ENCODE results near the gene DYSF. TPM values are rescaled to one million over a fixed set of nuclear protein-coding genes. Genes with fewer than 3 reads are reported as not detected.

The DYSF gene
- total RNA-seq, 1 donor from 2014 or later: 72.0 TPM

GRCh38 chr2:71456617-71457016 lies 3.3 kb downstream of the DYSF start:
- no peaks in the 10 kb centered on the region for H3K36me3 Mint-ChIP-seq (ENCODE audit: unreplicated experiment)
- TF ChIP-seq, protein P1, sequence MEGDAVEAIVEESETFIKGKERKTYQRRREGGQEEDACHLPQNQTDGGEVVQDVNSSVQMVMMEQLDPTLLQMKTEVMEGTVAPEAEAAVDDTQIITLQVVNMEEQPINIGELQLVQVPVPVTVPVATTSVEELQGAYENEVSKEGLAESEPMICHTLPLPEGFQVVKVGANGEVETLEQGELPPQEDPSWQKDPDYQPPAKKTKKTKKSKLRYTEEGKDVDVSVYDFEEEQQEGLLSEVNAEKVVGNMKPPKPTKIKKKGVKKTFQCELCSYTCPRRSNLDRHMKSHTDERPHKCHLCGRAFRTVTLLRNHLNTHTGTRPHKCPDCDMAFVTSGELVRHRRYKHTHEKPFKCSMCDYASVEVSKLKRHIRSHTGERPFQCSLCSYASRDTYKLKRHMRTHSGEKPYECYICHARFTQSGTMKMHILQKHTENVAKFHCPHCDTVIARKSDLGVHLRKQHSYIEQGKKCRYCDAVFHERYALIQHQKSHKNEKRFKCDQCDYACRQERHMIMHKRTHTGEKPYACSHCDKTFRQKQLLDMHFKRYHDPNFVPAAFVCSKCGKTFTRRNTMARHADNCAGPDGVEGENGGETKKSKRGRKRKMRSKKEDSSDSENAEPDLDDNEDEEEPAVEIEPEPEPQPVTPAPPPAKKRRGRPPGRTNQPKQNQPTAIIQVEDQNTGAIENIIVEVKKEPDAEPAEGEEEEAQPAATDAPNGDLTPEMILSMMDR (IDR thresholded peaks at IDR 0.05): no peak
- H3K4me3 Mint-ChIP-seq (ENCODE audit: unreplicated experiment): peak overlapping the region; percentile 59
- no peaks in the 10 kb centered on the region for H3K27me3 Mint-ChIP-seq (ENCODE audit: unreplicated experiment)
- H3K27ac Mint-ChIP-seq (ENCODE audit: unreplicated experiment): peak overlapping the region; percentile 95
- no peaks in the 10 kb centered on the region for H3K9me3 Mint-ChIP-seq (ENCODE audit: unreplicated experiment)
- H3K4me1 Mint-ChIP-seq (ENCODE audit: unreplicated experiment): peaks cover 88% of the 10 kb centered on the region
- DNase-seq (ENCODE audit: extremely low spot score, unreplicated experiment): no peak

DNA sequence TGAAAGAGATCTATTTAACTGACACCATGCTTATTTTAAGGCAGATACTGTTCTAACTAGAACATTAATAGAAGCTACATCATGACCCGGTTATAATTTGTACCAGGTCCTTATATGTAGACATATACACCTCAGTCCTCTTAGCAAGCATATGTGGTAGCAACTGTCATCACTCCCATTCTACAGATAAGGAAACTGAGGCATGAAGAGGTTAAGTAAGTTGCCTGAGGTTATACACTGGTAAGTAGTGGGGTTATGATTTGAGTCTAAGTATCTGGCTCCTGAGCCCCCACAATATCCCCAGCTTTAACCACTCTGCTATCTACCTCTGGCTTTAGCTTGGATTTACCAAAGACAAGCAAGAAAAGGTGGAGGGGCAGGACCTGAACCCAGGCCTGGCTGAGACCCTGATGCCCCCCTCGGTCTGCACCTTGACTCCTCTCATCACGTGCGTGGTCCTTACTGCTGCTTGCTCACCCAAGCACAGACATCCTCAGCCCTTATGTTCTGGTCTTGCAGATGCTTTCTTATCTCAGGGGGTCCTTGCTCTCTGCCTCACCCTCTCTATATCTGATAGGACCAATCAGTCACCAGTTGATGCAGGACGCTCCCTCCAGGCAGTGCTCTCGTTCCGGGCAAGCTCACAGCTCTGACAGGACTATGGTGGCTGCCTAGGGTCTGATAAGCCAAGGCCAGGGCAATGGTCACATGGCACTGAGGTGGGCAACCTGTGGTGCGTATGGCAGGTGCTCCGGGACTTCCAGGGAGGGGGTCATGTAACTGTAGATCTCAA lies 4.0 kb downstream of the DYSF start:
- Mint-ChIP-seq H3K4me1 (ENCODE audit: unreplicated experiment) (peaks cover 84% of the 10 kb centered on the region), H3K9me3 (ENCODE audit: unreplicated experiment) (no peaks in the 10 kb centered on the region), H3K27ac (ENCODE audit: unreplicated experiment) (peak overlapping the region; percentile 95), H3K27me3 (ENCODE audit: unreplicated experiment) (no peaks in the 10 kb centered on the region), H3K4me3 (ENCODE audit: unreplicated experiment) (no peak overlapping the region), H3K36me3 (ENCODE audit: unreplicated experiment) (no peaks in the 10 kb centered on the region)
- TF ChIP-seq, protein P1 (IDR thresholded peaks at IDR 0.05): no peak
- no peak for DNase-seq (ENCODE audit: extremely low spot score, unreplicated experiment)

- no peak for DNase-seq (ENCODE audit: extremely low spot score, unreplicated experiment)
- no peaks in the 10 kb centered on the region for H3K27me3 Mint-ChIP-seq (ENCODE audit: unreplicated experiment)
- H3K9me3 Mint-ChIP-seq (ENCODE audit: unreplicated experiment): no peaks in the 10 kb centered on the region
- H3K36me3 Mint-ChIP-seq (ENCODE audit: unreplicated experiment): no peaks in the 10 kb centered on the region
- peak overlapping the region; percentile 80 for H3K27ac Mint-ChIP-seq (ENCODE audit: unreplicated experiment)
- H3K4me3 Mint-ChIP-seq (ENCODE audit: unreplicated experiment): no peak overlapping the region
- peaks cover 78% of the 10 kb centered on the region for H3K4me1 Mint-ChIP-seq (ENCODE audit: unreplicated experiment)
- TF ChIP-seq, protein P1 (IDR thresholded peaks at IDR 0.05): no peak
Measured at GRCh38 chr2:71457923-71458322, 4.6 kb downstream of the DYSF start.

DNA sequence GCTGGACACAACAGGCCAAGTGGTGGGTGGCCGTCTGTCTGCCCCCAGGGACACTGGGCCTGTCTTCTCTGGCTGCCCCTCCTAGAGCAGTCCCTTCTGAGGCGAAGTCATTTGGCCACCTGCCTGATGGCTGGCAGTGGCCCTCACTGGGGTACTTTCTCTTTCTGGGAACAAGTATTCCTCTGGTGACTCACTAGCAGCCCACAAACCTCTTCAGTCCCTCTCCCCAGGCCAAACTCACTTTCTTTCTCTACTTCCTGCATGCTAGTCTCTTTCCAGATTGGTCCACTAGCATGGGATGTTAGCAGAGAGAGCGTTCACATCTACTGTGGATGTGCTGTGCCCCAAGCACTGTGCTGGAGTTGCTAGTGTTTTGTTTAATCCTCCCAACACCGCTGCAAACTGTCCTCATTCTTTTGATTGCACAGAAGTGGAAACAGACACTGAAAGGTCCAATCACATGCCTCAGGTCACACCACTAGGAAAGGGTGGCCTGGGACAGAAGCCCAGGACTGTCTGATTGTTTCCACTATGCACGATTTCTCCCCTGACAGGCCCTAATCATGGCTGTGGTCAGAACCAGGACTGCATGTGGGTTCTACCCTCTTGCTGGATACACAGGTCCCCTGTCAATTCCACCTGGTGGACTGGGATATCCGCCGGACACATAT lies 5.2 kb downstream of the DYSF start:
- H3K36me3 Mint-ChIP-seq (ENCODE audit: unreplicated experiment): no peaks in the 10 kb centered on the region
- H3K27me3 Mint-ChIP-seq (ENCODE audit: unreplicated experiment): no peaks in the 10 kb centered on the region
- H3K4me3 Mint-ChIP-seq (ENCODE audit: unreplicated experiment): no peak overlapping the region
- TF ChIP-seq, protein P1 (IDR thresholded peaks at IDR 0.05): no peak
- H3K27ac Mint-ChIP-seq (ENCODE audit: unreplicated experiment): peak overlapping the region; percentile 96
- H3K4me1 Mint-ChIP-seq (ENCODE audit: unreplicated experiment): peaks cover 72% of the 10 kb centered on the region
- H3K9me3 Mint-ChIP-seq (ENCODE audit: unreplicated experiment): no peaks in the 10 kb centered on the region
- DNase-seq (ENCODE audit: extremely low spot score, unreplicated experiment): no peak

- H3K4me1 Mint-ChIP-seq (ENCODE audit: unreplicated experiment): peaks cover 72% of the 10 kb centered on the region
Measured at GRCh38 chr2:71459084-71459431, 5.7 kb downstream of the DYSF start.

More at GRCh38 chr2:71459084-71459431, 5.7 kb downstream of the DYSF start:
- Mint-ChIP-seq H3K36me3 (ENCODE audit: unreplicated experiment) (no peaks in the 10 kb centered on the region), H3K4me3 (ENCODE audit: unreplicated experiment) (no peak overlapping the region), H3K27me3 (ENCODE audit: unreplicated experiment) (no peaks in the 10 kb centered on the region), H3K9me3 (ENCODE audit: unreplicated experiment) (no peaks in the 10 kb centered on the region), H3K27ac (ENCODE audit: unreplicated experiment) (peak overlapping the region; percentile 96)
- TF ChIP-seq, protein P1 (IDR thresholded peaks at IDR 0.05): no peak
- no peak for DNase-seq (ENCODE audit: extremely low spot score, unreplicated experiment)

Measured in osteocyte (in vitro differentiated cells).